Astrocyte of the spinal cord (primary cell): Measurements from ENCODE around the gene COL4A6.
A peak's percentile ranks its signal among the peaks of the same experiment; 100 is the strongest.

Source experiments
- DNase-seq: peaks from one replicate; pipeline ENCODE4 v3.0.0; 2011; ENCODE audit warnings: low read depth, low spot score
- H3K4me3 ChIP-seq: 2 replicates; pipeline ENCODE4 v1.5.1; 2011; ENCODE audit warnings: low read depth, mild to moderate bottlenecking, low read length, moderate library complexity
- in situ Hi-C: cut with HindIII; loops from 2 replicates; pipeline ENCODE4 v1.10.0; 2017; ENCODE audit warnings: low sequenced_read_pairs
- TF ChIP-seq, protein P1 (sequence below): IDR thresholded peaks from 2 replicates; pipeline ENCODE4 v1.5.1; 2012; ENCODE audit warnings: low read depth, mild to moderate bottlenecking, low read length, inconsistent platforms

COL4A6 gene

DNA sequence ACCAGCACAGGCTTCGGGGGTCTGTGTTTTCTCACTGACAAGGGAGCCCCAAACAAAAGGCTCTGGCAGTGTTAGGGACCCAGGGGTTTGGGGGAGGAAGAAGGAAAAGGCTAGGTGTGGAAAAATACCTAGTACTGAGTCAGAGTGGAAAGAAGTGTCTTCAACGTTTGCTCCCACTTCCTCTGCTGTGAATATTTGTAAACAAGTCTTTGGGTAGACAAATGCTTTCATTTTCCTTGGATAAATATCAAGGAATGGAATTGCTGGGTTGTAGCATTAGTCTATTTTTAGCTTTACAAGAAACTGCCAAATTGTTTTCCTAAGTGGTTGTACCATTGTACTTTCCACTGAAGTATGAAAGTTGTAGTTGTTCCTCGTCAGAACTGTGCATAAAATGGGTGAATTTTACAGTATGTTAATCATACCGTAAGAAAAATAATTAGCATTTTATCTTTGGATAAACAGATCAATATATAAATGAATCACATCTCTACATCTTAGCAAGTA lies 18.8 kb upstream of the COL4A6 start:
- in situ Hi-C loops = no loop called here
- TF ChIP-seq, protein P1, sequence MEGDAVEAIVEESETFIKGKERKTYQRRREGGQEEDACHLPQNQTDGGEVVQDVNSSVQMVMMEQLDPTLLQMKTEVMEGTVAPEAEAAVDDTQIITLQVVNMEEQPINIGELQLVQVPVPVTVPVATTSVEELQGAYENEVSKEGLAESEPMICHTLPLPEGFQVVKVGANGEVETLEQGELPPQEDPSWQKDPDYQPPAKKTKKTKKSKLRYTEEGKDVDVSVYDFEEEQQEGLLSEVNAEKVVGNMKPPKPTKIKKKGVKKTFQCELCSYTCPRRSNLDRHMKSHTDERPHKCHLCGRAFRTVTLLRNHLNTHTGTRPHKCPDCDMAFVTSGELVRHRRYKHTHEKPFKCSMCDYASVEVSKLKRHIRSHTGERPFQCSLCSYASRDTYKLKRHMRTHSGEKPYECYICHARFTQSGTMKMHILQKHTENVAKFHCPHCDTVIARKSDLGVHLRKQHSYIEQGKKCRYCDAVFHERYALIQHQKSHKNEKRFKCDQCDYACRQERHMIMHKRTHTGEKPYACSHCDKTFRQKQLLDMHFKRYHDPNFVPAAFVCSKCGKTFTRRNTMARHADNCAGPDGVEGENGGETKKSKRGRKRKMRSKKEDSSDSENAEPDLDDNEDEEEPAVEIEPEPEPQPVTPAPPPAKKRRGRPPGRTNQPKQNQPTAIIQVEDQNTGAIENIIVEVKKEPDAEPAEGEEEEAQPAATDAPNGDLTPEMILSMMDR = no peak
- no peak overlapping the region for H3K4me3 ChIP-seq
- DNase-seq = no peak

DNA sequence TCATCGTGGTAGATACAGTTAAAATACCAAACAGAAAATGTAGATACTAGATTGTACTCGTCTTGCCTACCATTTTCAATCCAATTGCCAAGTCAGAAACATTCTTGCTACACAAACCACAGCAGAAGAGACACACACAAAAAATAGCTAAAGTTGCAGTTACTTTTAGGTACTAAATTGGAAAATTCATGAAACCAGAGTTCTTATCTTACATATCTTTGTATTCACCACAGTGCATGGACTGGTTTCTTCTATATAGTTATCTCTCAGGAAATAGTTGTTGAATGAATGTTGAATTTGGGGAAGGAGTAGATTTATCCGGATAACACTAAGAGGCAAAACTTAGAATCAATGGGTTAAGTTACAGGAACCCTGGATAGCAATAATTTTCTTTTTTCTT lies 15.6 kb upstream of the COL4A6 start:
- in situ Hi-C loops = no loop called here
- no peak overlapping the region for H3K4me3 ChIP-seq
- TF ChIP-seq, protein P1 = no peak
- no peak for DNase-seq

DNA sequence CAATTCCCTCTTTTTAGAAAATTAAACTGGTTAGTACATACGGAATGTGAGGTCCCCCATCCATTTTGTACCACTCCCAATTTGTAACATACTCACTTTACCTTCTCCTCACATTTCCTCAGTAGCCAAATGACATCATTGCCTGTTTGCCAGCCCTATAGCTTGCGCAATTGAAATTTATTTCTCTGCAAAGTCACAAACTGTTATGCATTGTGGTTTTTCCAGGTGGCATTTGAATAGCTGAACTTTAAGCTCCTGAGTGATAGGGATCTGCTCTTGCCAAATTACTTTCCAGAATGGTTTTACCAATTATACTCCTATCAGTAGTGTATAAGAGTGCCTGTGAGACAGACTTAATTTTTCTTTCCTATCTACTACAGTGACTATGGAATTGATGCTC lies 9.1 kb upstream of the COL4A6 start:
- no peak for DNase-seq
- no peak overlapping the region for H3K4me3 ChIP-seq
- TF ChIP-seq, protein P1 = no peak
- in situ Hi-C loops = no loop called here

DNA sequence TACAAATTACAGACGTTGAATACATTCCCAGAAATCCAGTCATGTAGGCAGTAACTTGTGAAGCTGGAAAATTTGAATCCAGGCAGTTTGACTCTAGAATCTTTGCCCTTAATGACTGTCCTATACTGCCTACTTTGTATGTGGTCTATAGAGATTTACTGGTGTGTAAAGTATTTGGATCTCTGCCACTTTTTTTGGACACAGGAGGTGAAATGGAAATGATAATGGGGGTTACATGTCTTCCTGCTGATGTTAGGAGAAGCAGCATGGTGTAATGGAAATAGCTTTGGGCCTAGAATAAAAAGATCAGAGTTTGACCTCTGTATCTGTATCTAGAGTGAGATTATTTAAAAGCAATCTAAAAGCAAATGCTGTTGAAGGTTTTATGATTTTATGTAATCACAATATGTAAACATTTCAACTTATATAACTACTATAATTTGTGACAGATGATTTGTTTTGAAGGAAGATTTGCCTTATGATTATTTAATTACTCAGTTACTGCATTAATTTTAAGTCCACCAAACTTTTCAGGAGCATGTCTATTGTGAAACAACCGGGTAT lies 4.8 kb upstream of the COL4A6 start:
- no peak for DNase-seq
- TF ChIP-seq, protein P1 = no peak
- in situ Hi-C loops = no loop called here
- H3K4me3 ChIP-seq = no peak overlapping the region

DNA sequence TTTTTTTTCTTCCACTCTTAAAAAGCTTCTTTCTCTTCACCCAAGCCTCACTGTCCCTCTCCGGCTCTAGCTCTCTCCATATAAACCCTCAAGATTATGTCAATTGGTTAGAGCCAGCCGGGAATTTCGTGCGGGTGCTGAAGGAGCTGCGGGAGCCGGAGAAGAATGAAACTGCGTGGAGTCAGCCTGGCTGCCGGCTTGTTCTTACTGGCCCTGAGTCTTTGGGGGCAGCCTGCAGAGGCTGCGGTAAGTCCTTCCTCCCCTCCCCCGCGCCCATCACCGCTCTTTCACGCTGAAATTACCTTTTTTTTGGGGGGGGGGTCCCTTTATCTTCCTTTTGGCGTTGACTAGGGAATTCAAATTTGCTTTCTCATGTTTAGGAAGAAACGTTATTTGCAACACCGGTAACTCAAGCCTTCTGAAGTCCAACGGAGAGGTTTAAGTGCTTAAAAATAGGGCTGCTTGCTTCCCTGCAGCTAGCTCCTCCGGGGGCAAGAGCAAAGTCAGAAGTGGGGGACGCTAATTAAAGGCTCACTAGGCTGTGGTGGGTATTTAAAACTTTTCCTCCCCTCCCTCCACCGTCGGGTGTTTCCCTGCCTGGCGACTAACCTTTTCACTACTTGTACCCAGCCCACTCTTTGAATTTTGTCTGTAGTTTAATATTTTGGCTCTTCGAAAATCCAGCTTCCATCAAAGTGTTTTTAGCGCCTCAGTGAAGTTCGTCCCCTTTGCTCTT lies 1.9 kb upstream of the COL4A6 start:
- TF ChIP-seq, protein P1 = no peak
- H3K4me3 ChIP-seq = peak overlapping the region; percentile 53
- DNase-seq = no peak
- in situ Hi-C loops = no loop called here

DNA sequence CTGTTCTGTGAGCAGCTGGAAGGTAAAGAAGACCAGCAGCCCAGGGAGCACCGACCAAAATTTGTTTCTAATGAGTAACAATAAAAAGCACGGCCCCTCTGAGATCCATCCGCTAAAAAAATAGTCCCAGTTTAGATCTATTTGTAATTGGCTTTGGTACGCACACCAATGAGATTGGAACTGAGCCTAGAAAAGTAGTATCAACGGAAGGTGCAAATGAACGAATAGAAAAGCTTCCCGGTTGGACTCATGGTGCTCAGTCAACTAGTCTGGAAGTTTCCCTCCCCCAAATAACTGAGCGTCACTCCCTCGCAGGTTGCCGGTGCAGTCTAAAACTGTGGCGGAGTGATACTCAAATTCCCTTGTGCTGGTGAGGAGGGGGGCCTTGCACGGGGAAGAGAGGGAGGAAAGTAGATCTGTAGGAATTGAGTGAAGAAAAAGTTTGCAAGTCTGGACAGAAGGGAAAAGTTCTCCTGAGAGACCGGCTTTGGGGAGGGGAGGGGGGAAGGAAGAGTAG lies 1.3 kb upstream of the COL4A6 start, which contains the start of gene COL4A5:
TSS of gene COL4A5 (plus strand) at position 413 of the 517 bp plus-strand sequence. CDS start 288 bp downstream, outside the sequence.
- peak; percentile 90 for DNase-seq
- TF ChIP-seq, protein P1 = no peak
- peak within 1 kb of the TSS; percentile 53 for H3K4me3 ChIP-seq
- in situ Hi-C loops = no loop called here
